Liver (tissue), 9 donors: ENCODE results near the gene RAB5B. TPM values are rescaled to one million over a fixed set of nuclear protein-coding genes. Genes with fewer than 3 reads are reported as not detected.

Experiments
- DNase-seq: peaks from one replicate; pipeline ENCODE4 v3.0.0-alpha.2; 2017; ENCODE audit warnings: low spot score
- H3K27ac ChIP-seq, 2 donors: one replicate each; pipeline ENCODE4 v1.7.0; 2013; ENCODE audit warnings: inconsistent platforms in 2 of 2, low read length in 2 of 2, control low read depth in 1 of 2, low read depth in 1 of 2, mild to moderate bottlenecking in 1 of 2
- H3K27me3 ChIP-seq, 4 donors: one replicate each; pipeline versions ENCODE4 v1.6.1 to v1.7.0; 2013; ENCODE audit warnings: low read length in 3 of 4, inconsistent platforms in 1 of 4, mild to moderate bottlenecking in 1 of 4, moderate library complexity in 1 of 4; ENCODE audit not compliant: control insufficient read depth in 4 of 4, insufficient read depth in 4 of 4
- H3K36me3 ChIP-seq, 4 donors: one replicate each; pipeline versions ENCODE4 v1.6.1 to v1.7.0; 2013; ENCODE audit warnings: low read length in 3 of 4, mild to moderate bottlenecking in 3 of 4, low read depth in 1 of 4, moderate library complexity in 1 of 4; ENCODE audit not compliant: control insufficient read depth in 4 of 4, insufficient read depth in 3 of 4
- H3K4me1 ChIP-seq, 4 donors: one replicate each; pipeline versions ENCODE4 v1.6.1 to v1.7.0; 2013; ENCODE audit warnings: low read length in 3 of 4, mild to moderate bottlenecking in 3 of 4, moderate library complexity in 1 of 4; ENCODE audit not compliant: control insufficient read depth in 4 of 4, insufficient read depth in 4 of 4
- H3K4me3 ChIP-seq, 3 donors: one replicate each; pipeline versions ENCODE4 v1.6.1 to v1.7.0; 2013; ENCODE audit warnings: low read length in 3 of 3, control low read depth in 1 of 3, low read depth in 1 of 3, mild to moderate bottlenecking in 1 of 3
- H3K9ac ChIP-seq, 2 donors: one replicate each; pipeline ENCODE4 v1.7.0; 2013; ENCODE audit warnings: low read length in 2 of 2, mild to moderate bottlenecking in 2 of 2, moderate library complexity in 2 of 2, control low read depth in 1 of 2, low read depth in 1 of 2
- H3K9me3 ChIP-seq, 4 donors: one replicate each; pipeline versions ENCODE4 v1.6.1 to v1.7.0; 2013; ENCODE audit warnings: low read length in 3 of 4; ENCODE audit not compliant: control insufficient read depth in 4 of 4
- EGR1 ChIP-seq, 2 donors: IDR thresholded peaks; 2 replicates each; pipeline ENCODE4 v1.6.1; 2016 to 2018; ENCODE audit warnings: antibody characterized with exemption in 2 of 2, low read depth in 2 of 2
- FOXA1 ChIP-seq: IDR thresholded peaks from 2 replicates; pipeline ENCODE4 v1.6.1; 2016; ENCODE audit warnings: antibody characterized with exemption
- FOXA2 ChIP-seq: IDR thresholded peaks from 2 replicates; pipeline ENCODE4 v1.6.1; 2016; ENCODE audit warnings: antibody characterized with exemption
- GABPA ChIP-seq, 2 donors: IDR thresholded peaks in 1 of 2; conservative IDR thresholded peaks in 1 of 2; 2 replicates each; pipeline ENCODE4 v1.6.1; 2016; ENCODE audit warnings: antibody characterized with exemption in 2 of 2, mild to moderate bottlenecking in 1 of 2, moderate library complexity in 1 of 2
- HNF4A ChIP-seq, 2 donors: conservative IDR thresholded peaks; 2 replicates each; pipeline ENCODE4 v1.6.1; 2016; ENCODE audit warnings: antibody characterized with exemption in 2 of 2, mild to moderate bottlenecking in 2 of 2
- HNF4G ChIP-seq: IDR thresholded peaks from 2 replicates; pipeline ENCODE4 v1.6.1; 2016; ENCODE audit warnings: antibody characterized with exemption
- JUND ChIP-seq, 2 donors: IDR thresholded peaks; 2 replicates each; pipeline ENCODE4 v1.6.1; 2016; ENCODE audit warnings: antibody characterized with exemption in 2 of 2
- NR2F2 ChIP-seq: IDR thresholded peaks from 2 replicates; pipeline ENCODE4 v1.6.1; 2016; ENCODE audit warnings: antibody characterized with exemption
- RAD21 ChIP-seq, 2 donors: IDR thresholded peaks; 2 replicates each; pipeline ENCODE4 v1.6.1; 2016; ENCODE audit warnings: antibody characterized with exemption in 2 of 2, mild to moderate bottlenecking in 2 of 2
- RXRA ChIP-seq, 2 donors: IDR thresholded peaks; 2 replicates each; pipeline ENCODE4 v1.6.1; 2017 to 2018; ENCODE audit warnings: antibody characterized with exemption in 2 of 2, mild to moderate bottlenecking in 1 of 2
- SP1 ChIP-seq: IDR thresholded peaks from 2 replicates; pipeline ENCODE4 v1.6.1; 2018; ENCODE audit warnings: antibody characterized with exemption, mild to moderate bottlenecking
- TAF1 ChIP-seq: conservative IDR thresholded peaks from 2 replicates; pipeline ENCODE4 v1.6.1; 2016; ENCODE audit warnings: antibody characterized with exemption, mild to moderate bottlenecking
- YY1 ChIP-seq: IDR thresholded peaks from 2 replicates; pipeline ENCODE4 v1.6.1; 2016; ENCODE audit warnings: antibody characterized with exemption, mild to moderate bottlenecking
- WGBS: extraction: QIAGEN DNeasy Blood & Tissue Kit; methylation state at CpG from one replicate; pipeline ENCODE4 v1.1.7; 2013; 5-methylcytosine and 5-hydroxymethylcytosine counted together
- polyA plus RNA-seq, 2 donors: library from polyadenylated mRNA; stranded (reverse) in 1 of 2; unstranded in 1 of 2; fragments of 200-250 nt in 1 of 2; fragments of >200 nt in 1 of 2; fragmentation: Nextera tagmentation in 1 of 2; extraction: Ambion mirVana in 1 of 2; gene quantifications; one replicate each; pipeline versions ENCODE4 v1.2.1 to v1.2.3, GENCODE V29; 2013 to 2015
- total RNA-seq, 2 donors: library from RNA; depleted of rRNA; stranded (reverse); fragments of >200 nt; gene quantifications; one replicate each; pipeline ENCODE4 v1.2.3, GENCODE V29; 2014
- TF ChIP-seq, protein P1 (sequence below): fragments of 150-350 bp; IDR thresholded peaks from 2 replicates; pipeline ENCODE4 v1.5.1; 2017; ENCODE audit warnings: improper control_type of control experiment, low read depth, low read length; ENCODE audit not compliant: missing input control
- TF ChIP-seq, protein P2 (sequence below): IDR thresholded peaks from 2 replicates; pipeline ENCODE4 v1.6.1; 2016; ENCODE audit warnings: antibody characterized with exemption
- TF ChIP-seq, protein P3 (sequence below): IDR thresholded peaks from 2 replicates; pipeline ENCODE4 v1.6.1; 2016; ENCODE audit warnings: antibody characterized with exemption
- TF ChIP-seq, protein P4 (sequence below): IDR thresholded peaks from 2 replicates; pipeline ENCODE4 v1.6.1; 2016; ENCODE audit warnings: antibody characterized with exemption, mild to moderate bottlenecking
- TF ChIP-seq, protein P5 (sequence below): IDR thresholded peaks from 2 replicates; pipeline ENCODE4 v1.6.1; 2016; ENCODE audit warnings: antibody characterized with exemption
- donor health status: healthy.
- donor health status: healthy.
- donor health status: healthy.
- donor health status: healthy.
- donor health status: healthy.

The RAB5B gene
- total and polyA plus RNA-seq, 4 donors, result 20.7 to 44.0 (median 38.4) TPM

DNA sequence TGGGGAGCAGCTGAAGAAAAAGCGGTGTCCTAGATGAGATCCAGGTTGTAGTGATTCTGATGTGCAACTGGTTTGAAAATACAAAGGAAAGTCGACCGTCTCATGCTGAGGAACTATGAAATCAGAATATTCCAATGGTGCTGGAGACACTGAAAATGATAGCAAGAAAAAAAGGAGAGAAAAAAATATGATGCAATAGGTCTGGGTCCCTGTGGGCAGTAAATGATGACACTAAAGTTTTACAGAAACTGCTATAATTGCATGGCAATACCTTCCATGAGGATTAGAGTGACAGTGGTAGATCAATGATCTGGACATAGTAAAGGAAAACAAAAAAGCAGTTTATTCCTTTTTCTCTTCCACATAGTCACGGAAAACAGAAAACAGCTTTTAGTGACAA, 48.5 kb upstream of the RAB5B start:
- TF ChIP-seq, protein P1, sequence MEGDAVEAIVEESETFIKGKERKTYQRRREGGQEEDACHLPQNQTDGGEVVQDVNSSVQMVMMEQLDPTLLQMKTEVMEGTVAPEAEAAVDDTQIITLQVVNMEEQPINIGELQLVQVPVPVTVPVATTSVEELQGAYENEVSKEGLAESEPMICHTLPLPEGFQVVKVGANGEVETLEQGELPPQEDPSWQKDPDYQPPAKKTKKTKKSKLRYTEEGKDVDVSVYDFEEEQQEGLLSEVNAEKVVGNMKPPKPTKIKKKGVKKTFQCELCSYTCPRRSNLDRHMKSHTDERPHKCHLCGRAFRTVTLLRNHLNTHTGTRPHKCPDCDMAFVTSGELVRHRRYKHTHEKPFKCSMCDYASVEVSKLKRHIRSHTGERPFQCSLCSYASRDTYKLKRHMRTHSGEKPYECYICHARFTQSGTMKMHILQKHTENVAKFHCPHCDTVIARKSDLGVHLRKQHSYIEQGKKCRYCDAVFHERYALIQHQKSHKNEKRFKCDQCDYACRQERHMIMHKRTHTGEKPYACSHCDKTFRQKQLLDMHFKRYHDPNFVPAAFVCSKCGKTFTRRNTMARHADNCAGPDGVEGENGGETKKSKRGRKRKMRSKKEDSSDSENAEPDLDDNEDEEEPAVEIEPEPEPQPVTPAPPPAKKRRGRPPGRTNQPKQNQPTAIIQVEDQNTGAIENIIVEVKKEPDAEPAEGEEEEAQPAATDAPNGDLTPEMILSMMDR, result no peak
- TF ChIP-seq HNF4G (no peak), JUND (IDR thresholded peaks at IDR 0.05) (no peak), EGR1 (IDR thresholded peaks at IDR 0.05; ENCODE audit: low read depth in 2 of 2) (no peak), HNF4A (conservative IDR thresholded peaks at IDR 0.05) (no peak), RXRA (IDR thresholded peaks at IDR 0.05) (no peak), NR2F2 (no peak), FOXA1 (no peak), FOXA2 (no peak), SP1 (no peak), RAD21 (IDR thresholded peaks at IDR 0.05) (no peak), TAF1 (no peak), GABPA (IDR thresholded peaks at IDR 0.05 in 1 of 2, conservative IDR thresholded peaks at IDR 0.05 in 1 of 2) (no peak), YY1 (no peak)
- TF ChIP-seq, protein P2, sequence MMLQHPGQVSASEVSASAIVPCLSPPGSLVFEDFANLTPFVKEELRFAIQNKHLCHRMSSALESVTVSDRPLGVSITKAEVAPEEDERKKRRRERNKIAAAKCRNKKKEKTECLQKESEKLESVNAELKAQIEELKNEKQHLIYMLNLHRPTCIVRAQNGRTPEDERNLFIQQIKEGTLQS, result no peak
- TF ChIP-seq, protein P3, sequence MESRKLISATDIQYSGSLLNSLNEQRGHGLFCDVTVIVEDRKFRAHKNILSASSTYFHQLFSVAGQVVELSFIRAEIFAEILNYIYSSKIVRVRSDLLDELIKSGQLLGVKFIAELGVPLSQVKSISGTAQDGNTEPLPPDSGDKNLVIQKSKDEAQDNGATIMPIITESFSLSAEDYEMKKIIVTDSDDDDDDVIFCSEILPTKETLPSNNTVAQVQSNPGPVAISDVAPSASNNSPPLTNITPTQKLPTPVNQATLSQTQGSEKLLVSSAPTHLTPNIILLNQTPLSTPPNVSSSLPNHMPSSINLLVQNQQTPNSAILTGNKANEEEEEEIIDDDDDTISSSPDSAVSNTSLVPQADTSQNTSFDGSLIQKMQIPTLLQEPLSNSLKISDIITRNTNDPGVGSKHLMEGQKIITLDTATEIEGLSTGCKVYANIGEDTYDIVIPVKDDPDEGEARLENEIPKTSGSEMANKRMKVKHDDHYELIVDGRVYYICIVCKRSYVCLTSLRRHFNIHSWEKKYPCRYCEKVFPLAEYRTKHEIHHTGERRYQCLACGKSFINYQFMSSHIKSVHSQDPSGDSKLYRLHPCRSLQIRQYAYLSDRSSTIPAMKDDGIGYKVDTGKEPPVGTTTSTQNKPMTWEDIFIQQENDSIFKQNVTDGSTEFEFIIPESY, result no peak
- TF ChIP-seq, protein P4, sequence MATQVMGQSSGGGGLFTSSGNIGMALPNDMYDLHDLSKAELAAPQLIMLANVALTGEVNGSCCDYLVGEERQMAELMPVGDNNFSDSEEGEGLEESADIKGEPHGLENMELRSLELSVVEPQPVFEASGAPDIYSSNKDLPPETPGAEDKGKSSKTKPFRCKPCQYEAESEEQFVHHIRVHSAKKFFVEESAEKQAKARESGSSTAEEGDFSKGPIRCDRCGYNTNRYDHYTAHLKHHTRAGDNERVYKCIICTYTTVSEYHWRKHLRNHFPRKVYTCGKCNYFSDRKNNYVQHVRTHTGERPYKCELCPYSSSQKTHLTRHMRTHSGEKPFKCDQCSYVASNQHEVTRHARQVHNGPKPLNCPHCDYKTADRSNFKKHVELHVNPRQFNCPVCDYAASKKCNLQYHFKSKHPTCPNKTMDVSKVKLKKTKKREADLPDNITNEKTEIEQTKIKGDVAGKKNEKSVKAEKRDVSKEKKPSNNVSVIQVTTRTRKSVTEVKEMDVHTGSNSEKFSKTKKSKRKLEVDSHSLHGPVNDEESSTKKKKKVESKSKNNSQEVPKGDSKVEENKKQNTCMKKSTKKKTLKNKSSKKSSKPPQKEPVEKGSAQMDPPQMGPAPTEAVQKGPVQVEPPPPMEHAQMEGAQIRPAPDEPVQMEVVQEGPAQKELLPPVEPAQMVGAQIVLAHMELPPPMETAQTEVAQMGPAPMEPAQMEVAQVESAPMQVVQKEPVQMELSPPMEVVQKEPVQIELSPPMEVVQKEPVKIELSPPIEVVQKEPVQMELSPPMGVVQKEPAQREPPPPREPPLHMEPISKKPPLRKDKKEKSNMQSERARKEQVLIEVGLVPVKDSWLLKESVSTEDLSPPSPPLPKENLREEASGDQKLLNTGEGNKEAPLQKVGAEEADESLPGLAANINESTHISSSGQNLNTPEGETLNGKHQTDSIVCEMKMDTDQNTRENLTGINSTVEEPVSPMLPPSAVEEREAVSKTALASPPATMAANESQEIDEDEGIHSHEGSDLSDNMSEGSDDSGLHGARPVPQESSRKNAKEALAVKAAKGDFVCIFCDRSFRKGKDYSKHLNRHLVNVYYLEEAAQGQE, result no peak
- TF ChIP-seq, protein P5, sequence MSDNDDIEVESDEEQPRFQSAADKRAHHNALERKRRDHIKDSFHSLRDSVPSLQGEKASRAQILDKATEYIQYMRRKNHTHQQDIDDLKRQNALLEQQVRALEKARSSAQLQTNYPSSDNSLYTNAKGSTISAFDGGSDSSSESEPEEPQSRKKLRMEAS, result no peak
- H3K27me3 ChIP-seq, result no peaks in the 10 kb centered on the region
- no peak overlapping the region for H3K9ac ChIP-seq
- no peaks in the 10 kb centered on the region for H3K9me3 ChIP-seq
- no peak overlapping the region for H3K27ac ChIP-seq
- H3K4me3 ChIP-seq, result no peak overlapping the region
- H3K36me3 ChIP-seq, result peaks cover 0 to 6% (median 2%) of the 10 kb centered on the region in 4 donors
- H3K4me1 ChIP-seq, result peaks cover 6 to 29% (median 21%) of the 10 kb centered on the region in 4 donors
- 87% methylated on average over 4 of the region's 4 CpGs for WGBS
- DNase-seq, result no peak
